ENCODE measurements around the gene ZNRF3. TPM values are rescaled to one million over a fixed set of nuclear protein-coding genes. Genes with fewer than 3 reads are reported as not detected.
"Not testable (repeated sequence)": the region's sequence is repeated elsewhere in the genome, so short reads cannot be mapped to it uniquely, and the experiment has no call there.

ZNRF3 gene
- total RNA-seq: 10 to 100 TPM in 1 of 2 donors, 1 to 10 TPM in 1; 8.9 to 10.4 TPM
- 10 to 100 TPM; 12.3 to 13.0 TPM for polyA plus RNA-seq (ENCODE audit: insufficient read length in 2 of 2)
- long read RNA-seq, donor 1: 0 reads
- long read RNA-seq, donor 2: 0 reads
- long read RNA-seq, donor 3: 0 reads
- long read RNA-seq, donor 4, full-length matches to known transcripts: 2 of 2 reads
- long read RNA-seq, donor 4, partial matches to known transcripts: 0 of 2 reads
- long read RNA-seq, donor 4, other reads (novel, unspliced or antisense): 0 of 2 reads

- H3K27me3 ChIP-seq (ENCODE audit: control insufficient read depth, insufficient read depth, low read length): peaks cover 3% of the 10 kb centered on the region
- no peaks in the 10 kb centered on the region for H3K9me3 ChIP-seq (ENCODE audit: control insufficient read depth, insufficient read depth, low read length)
- WGBS (ENCODE audit: insufficient coverage): under 1% methylated on average over 77 of the region's 85 CpGs
- no peaks in the 10 kb centered on the region for H3K36me3 ChIP-seq (ENCODE audit: control insufficient read depth, insufficient read depth, low read length)
- peak; percentile 82 to 97 (median 88) for DNase-seq (ENCODE audit: low read depth in 4 of 6, low spot score in 6 of 6)
- peak within 1 kb of the TSS; percentile 83 for H3K27ac ChIP-seq (ENCODE audit: low read depth, low read length)
- H3K4me3 ChIP-seq (ENCODE audit: low read depth, low read length): peak within 1 kb of the TSS; percentile 73
- peaks cover 17% of the 10 kb centered on the region for H3K4me1 ChIP-seq (ENCODE audit: control insufficient read depth, insufficient read depth, low read length)
Observed at GRCh38 chr22:28882878-28883656, at the start of gene ZNRF3. Gene ZNRF3, plus strand, starts transcription at chr22:28883572. Its CDS starts 195 bp downstream, at chr22:28883767.

GRCh38 chr22:28835630-28836189, 47.7 kb upstream of the ZNRF3 start:
- Histone ChIP-seq H3K27ac (ENCODE audit: low read depth, low read length) (no peak overlapping the region), H3K36me3 (ENCODE audit: control insufficient read depth, insufficient read depth, low read length) (no peaks in the 10 kb centered on the region), H3K4me3 (ENCODE audit: low read depth, low read length) (no peak overlapping the region), H3K4me1 (ENCODE audit: control insufficient read depth, insufficient read depth, low read length) (no peaks in the 10 kb centered on the region), H3K27me3 (ENCODE audit: control insufficient read depth, insufficient read depth, low read length) (no peaks in the 10 kb centered on the region), H3K9me3 (ENCODE audit: control insufficient read depth, insufficient read depth, low read length) (no peaks in the 10 kb centered on the region)
- WGBS (ENCODE audit: insufficient coverage): 95% methylated on average over 8 of the region's 11 CpGs
- DNase-seq (ENCODE audit: low read depth in 4 of 6, low spot score in 6 of 6): no peak

- no peaks in the 10 kb centered on the region for H3K4me1 ChIP-seq (ENCODE audit: control insufficient read depth, insufficient read depth, low read length)
- no peaks in the 10 kb centered on the region for H3K36me3 ChIP-seq (ENCODE audit: control insufficient read depth, insufficient read depth, low read length)
- no peaks in the 10 kb centered on the region for H3K9me3 ChIP-seq (ENCODE audit: control insufficient read depth, insufficient read depth, low read length)
- no peak overlapping the region for H3K27ac ChIP-seq (ENCODE audit: low read depth, low read length)
- H3K4me3 ChIP-seq (ENCODE audit: low read depth, low read length): no peak overlapping the region
- 94% methylated on average over 5 of the region's 6 CpGs for WGBS (ENCODE audit: insufficient coverage)
- no peaks in the 10 kb centered on the region for H3K27me3 ChIP-seq (ENCODE audit: control insufficient read depth, insufficient read depth, low read length)
- DNase-seq (ENCODE audit: low read depth in 4 of 6, low spot score in 6 of 6): no peak
Observed at GRCh38 chr22:28837640-28838039, 45.7 kb upstream of the ZNRF3 start.

- Histone ChIP-seq H3K4me3 (ENCODE audit: low read depth, low read length) (no peak overlapping the region), H3K27ac (ENCODE audit: low read depth, low read length) (no peak overlapping the region), H3K36me3 (ENCODE audit: control insufficient read depth, insufficient read depth, low read length) (no peaks in the 10 kb centered on the region), H3K9me3 (ENCODE audit: control insufficient read depth, insufficient read depth, low read length) (no peaks in the 10 kb centered on the region), H3K27me3 (ENCODE audit: control insufficient read depth, insufficient read depth, low read length) (no peaks in the 10 kb centered on the region), H3K4me1 (ENCODE audit: control insufficient read depth, insufficient read depth, low read length) (no peaks in the 10 kb centered on the region)
- no peak for DNase-seq (ENCODE audit: low read depth in 4 of 6, low spot score in 6 of 6)
- WGBS (ENCODE audit: insufficient coverage): 68% methylated on average over 5 of the region's 5 CpGs
Observed at GRCh38 chr22:28838971-28839370, 44.4 kb upstream of the ZNRF3 start.

- Histone ChIP-seq H3K27me3 (ENCODE audit: control insufficient read depth, insufficient read depth, low read length) (no peaks in the 10 kb centered on the region), H3K4me1 (ENCODE audit: control insufficient read depth, insufficient read depth, low read length) (no peaks in the 10 kb centered on the region), H3K9me3 (ENCODE audit: control insufficient read depth, insufficient read depth, low read length) (no peaks in the 10 kb centered on the region), H3K27ac (ENCODE audit: low read depth, low read length) (no peak overlapping the region), H3K4me3 (ENCODE audit: low read depth, low read length) (no peak overlapping the region), H3K36me3 (ENCODE audit: control insufficient read depth, insufficient read depth, low read length) (no peaks in the 10 kb centered on the region)
- no peak for DNase-seq (ENCODE audit: low read depth in 4 of 6, low spot score in 6 of 6)
- WGBS (ENCODE audit: insufficient coverage): 85% methylated on average over 2 of the region's 5 CpGs
Observed at GRCh38 chr22:28841111-28841510, 42.3 kb upstream of the ZNRF3 start.

GRCh38 chr22:28843633-28844032, 39.7 kb upstream of the ZNRF3 start:
- H3K4me3 ChIP-seq (ENCODE audit: low read depth, low read length): no peak overlapping the region
- no peaks in the 10 kb centered on the region for H3K4me1 ChIP-seq (ENCODE audit: control insufficient read depth, insufficient read depth, low read length)
- no peak overlapping the region for H3K27ac ChIP-seq (ENCODE audit: low read depth, low read length)
- no peaks in the 10 kb centered on the region for H3K9me3 ChIP-seq (ENCODE audit: control insufficient read depth, insufficient read depth, low read length)
- no peaks in the 10 kb centered on the region for H3K36me3 ChIP-seq (ENCODE audit: control insufficient read depth, insufficient read depth, low read length)
- no CpG with 5 or more reads among the region's 2 CpGs for WGBS (ENCODE audit: insufficient coverage)
- no peak for DNase-seq (ENCODE audit: low read depth in 4 of 6, low spot score in 6 of 6)
- H3K27me3 ChIP-seq (ENCODE audit: control insufficient read depth, insufficient read depth, low read length): no peaks in the 10 kb centered on the region

- H3K4me1 ChIP-seq (ENCODE audit: control insufficient read depth, insufficient read depth, low read length); DNase-seq (ENCODE audit: low read depth in 4 of 6, low spot score in 6 of 6); H3K4me3 ChIP-seq (ENCODE audit: low read depth, low read length); H3K27me3 ChIP-seq (ENCODE audit: control insufficient read depth, insufficient read depth, low read length); H3K27ac ChIP-seq (ENCODE audit: low read depth, low read length); H3K9me3 ChIP-seq (ENCODE audit: control insufficient read depth, insufficient read depth, low read length); H3K36me3 ChIP-seq (ENCODE audit: control insufficient read depth, insufficient read depth, low read length): not testable (repeated sequence)
- no CpG with 5 or more reads among the region's 2 CpGs for WGBS (ENCODE audit: insufficient coverage)
Observed at GRCh38 chr22:28844277-28844676, 39.1 kb upstream of the ZNRF3 start.

GRCh38 chr22:28846994-28847393, 36.4 kb upstream of the ZNRF3 start:
- WGBS (ENCODE audit: insufficient coverage): no CpG with 5 or more reads among the region's 2 CpGs
- Histone ChIP-seq H3K36me3 (ENCODE audit: control insufficient read depth, insufficient read depth, low read length) (no peaks in the 10 kb centered on the region), H3K4me1 (ENCODE audit: control insufficient read depth, insufficient read depth, low read length) (no peaks in the 10 kb centered on the region), H3K27ac (ENCODE audit: low read depth, low read length) (no peak overlapping the region), H3K9me3 (ENCODE audit: control insufficient read depth, insufficient read depth, low read length) (no peaks in the 10 kb centered on the region), H3K4me3 (ENCODE audit: low read depth, low read length) (no peak overlapping the region), H3K27me3 (ENCODE audit: control insufficient read depth, insufficient read depth, low read length) (no peaks in the 10 kb centered on the region)
- no peak for DNase-seq (ENCODE audit: low read depth in 4 of 6, low spot score in 6 of 6)

- Histone ChIP-seq H3K4me3 (ENCODE audit: low read depth, low read length) (no peak overlapping the region), H3K27me3 (ENCODE audit: control insufficient read depth, insufficient read depth, low read length) (no peaks in the 10 kb centered on the region), H3K27ac (ENCODE audit: low read depth, low read length) (no peak overlapping the region), H3K4me1 (ENCODE audit: control insufficient read depth, insufficient read depth, low read length) (no peaks in the 10 kb centered on the region), H3K36me3 (ENCODE audit: control insufficient read depth, insufficient read depth, low read length) (no peaks in the 10 kb centered on the region), H3K9me3 (ENCODE audit: control insufficient read depth, insufficient read depth, low read length) (no peaks in the 10 kb centered on the region)
- WGBS (ENCODE audit: insufficient coverage): 0% methylated on average over 1 of the region's 6 CpGs
- peak; percentile 74 to 95 (median 78) for DNase-seq (ENCODE audit: low read depth in 4 of 6, low spot score in 6 of 6)
Observed at GRCh38 chr22:28855355-28856094, 27.8 kb upstream of the ZNRF3 start.
